ENCODE data around the gene TFAP2C.
"Not testable (repeated sequence)": the region's sequence is repeated elsewhere in the genome, so short reads cannot be mapped to it uniquely, and the experiment has no call there.

The TFAP2C gene

GRCh38 chr20:56616716-56617115 is 12.4 kb upstream of the TFAP2C start:
- DNase-seq (ENCODE audit: low read depth), result no peak

GRCh38 chr20:56617489-56617888 is 11.6 kb upstream of the TFAP2C start:
- no peak for DNase-seq (ENCODE audit: low read depth)

- no peak for DNase-seq (ENCODE audit: low read depth)
These were observed 7.4 kb upstream of the TFAP2C start for GRCh38 chr20:56621730-56622129.

DNA sequence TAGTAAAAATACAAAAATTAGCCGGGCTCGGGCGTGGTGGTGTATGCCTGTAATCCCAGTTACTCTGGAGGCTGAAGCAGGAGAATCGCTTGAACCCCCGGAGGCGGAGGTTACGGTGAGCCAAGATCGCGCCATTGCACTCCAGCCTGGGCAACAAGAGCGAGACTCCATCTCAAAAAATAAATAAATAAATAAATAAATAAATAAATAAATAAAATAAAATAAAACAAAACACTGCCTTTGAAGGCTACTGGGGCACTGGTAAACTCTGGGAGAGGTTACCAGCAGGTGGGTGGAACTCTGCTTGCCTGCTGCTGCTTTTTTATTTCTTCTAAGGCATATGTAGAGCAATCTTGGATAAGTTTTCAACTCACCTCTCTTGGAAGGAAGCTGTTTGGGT is 5.2 kb upstream of the TFAP2C start:
- DNase-seq (ENCODE audit: low read depth), result not testable (repeated sequence)

DNA sequence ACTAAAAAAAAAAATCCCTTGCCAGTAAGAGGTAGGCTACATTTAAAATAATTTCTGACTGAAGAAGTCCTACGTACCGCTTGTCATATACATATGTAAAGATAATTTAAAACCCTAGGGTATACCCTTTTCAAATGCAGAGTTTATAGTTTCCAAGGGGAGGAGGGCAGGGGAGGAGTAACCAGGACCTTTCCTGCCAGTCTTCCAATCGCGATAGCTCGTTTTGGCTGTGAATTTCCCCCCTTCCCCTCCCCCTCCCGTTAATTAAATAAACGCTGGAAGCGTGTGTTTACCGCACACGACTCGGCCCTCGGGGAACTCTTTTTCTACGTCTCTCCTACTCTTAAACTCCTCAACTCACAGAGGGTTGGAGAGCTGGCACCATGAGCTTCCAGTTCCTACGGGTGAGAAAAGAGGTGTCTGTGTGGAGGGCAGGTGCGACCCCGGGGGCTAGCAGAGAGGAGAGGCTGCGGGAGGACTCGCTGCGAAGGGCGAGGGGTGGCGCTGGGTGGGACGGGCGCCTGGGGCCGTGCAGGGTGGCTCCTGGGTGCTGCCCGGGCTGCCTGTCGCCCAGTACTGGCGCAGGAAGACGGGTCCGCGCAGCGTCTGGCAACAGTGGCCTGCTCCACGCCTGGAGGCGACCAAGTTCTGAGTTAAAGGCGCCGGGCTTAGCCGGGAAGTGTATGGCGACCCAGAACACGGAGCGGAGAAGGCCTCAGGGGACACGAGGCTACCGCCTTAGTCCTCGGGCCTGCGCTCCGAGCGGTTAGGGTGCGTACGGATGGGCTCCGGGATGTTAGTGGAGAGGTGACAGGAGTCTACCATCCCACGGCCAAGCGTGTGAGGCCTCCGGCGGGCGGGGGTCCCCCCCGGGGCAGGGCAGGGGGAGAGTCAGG is 4.1 kb upstream of the TFAP2C start:
- DNase-seq (ENCODE audit: low read depth), result no peak

- no peak for DNase-seq (ENCODE audit: low read depth)
These were observed 3.3 kb upstream of the TFAP2C start for GRCh38 chr20:56625837-56626236.

- DNase-seq (ENCODE audit: low read depth), result no peak
These were observed 2.6 kb upstream of the TFAP2C start for GRCh38 chr20:56626367-56627121.

DNA sequence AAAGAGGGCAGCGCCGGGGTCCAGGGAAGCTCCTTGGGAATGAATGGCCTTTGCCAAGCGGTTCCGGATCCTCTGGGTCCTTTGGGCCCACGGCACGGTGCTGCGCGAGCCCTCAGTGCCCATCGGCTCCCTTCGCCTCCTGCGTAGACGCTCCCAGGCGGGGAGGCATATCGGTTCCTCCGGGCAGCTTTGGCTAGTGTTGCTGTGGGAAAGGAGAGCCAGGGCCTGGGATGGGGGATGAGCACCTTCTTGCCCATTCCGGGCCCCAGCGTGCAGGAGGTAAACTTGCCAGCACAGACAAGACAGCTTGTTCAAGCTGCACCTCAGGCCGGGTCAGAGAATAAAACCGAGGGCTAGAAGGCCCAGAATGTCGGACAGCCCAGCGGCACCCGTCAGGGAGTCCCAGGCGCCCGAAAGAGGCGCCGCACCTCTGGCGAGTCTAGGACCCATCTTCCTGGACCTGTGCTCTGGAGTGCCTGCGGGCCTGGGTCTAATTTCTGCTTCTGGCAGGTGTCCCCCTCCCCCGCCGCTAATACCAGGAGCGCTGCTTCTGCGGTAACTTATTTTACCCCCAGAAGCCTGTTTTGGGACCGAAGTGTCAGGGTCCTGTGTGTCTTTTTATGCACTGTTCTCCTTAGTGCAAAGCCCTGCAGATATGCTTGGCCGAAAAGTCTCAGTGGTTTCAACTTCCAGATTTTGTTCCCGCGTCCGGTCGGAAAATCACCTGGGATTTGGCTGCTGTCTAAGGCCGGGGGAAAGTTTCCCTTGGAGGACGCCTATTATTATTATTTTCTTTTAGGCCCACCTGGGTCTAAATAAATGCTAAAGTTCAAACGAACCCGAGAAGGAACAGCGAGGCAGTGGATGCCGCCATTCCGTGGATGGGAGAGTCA is 1.7 kb upstream of the TFAP2C start:
- no peak for DNase-seq (ENCODE audit: low read depth)

- DNase-seq (ENCODE audit: low read depth), result no peak
These were observed 862 bp upstream of the TFAP2C start for GRCh38 chr20:56628015-56628872.

- DNase-seq (ENCODE audit: low read depth), result no peak
These were observed 469 bp downstream of the TFAP2C start for GRCh38 chr20:56629464-56630085.

- DNase-seq (ENCODE audit: low read depth), result no peak
These were observed 984 bp downstream of the TFAP2C start for GRCh38 chr20:56630086-56630493.

- no peak for DNase-seq (ENCODE audit: low read depth)
These were observed 1.6 kb downstream of the TFAP2C start for GRCh38 chr20:56630506-56631317.

- DNase-seq (ENCODE audit: low read depth), result no peak
These were observed 2.3 kb downstream of the TFAP2C start for GRCh38 chr20:56631318-56631989.

DNA sequence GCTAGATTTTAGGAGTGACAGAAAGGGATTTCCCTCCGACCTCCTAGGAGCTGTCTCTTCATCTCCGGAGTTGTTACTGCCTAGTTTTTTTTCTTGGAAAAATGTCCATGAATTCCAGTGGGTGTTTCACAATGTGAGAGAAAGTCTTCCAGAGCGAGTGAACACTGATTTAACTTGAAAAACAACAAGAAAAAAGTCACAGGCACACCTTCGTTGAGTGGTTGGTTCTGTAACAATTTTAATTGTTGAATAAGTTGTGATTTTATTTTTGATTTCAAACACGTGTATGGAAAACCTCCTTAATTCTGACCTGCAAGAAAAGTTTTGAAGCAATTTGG is 2.9 kb downstream of the TFAP2C start:
- DNase-seq (ENCODE audit: low read depth), result no peak

- no peak for DNase-seq (ENCODE audit: low read depth)
These were observed 5.2 kb downstream of the TFAP2C start for GRCh38 chr20:56634307-56634706.

DNA sequence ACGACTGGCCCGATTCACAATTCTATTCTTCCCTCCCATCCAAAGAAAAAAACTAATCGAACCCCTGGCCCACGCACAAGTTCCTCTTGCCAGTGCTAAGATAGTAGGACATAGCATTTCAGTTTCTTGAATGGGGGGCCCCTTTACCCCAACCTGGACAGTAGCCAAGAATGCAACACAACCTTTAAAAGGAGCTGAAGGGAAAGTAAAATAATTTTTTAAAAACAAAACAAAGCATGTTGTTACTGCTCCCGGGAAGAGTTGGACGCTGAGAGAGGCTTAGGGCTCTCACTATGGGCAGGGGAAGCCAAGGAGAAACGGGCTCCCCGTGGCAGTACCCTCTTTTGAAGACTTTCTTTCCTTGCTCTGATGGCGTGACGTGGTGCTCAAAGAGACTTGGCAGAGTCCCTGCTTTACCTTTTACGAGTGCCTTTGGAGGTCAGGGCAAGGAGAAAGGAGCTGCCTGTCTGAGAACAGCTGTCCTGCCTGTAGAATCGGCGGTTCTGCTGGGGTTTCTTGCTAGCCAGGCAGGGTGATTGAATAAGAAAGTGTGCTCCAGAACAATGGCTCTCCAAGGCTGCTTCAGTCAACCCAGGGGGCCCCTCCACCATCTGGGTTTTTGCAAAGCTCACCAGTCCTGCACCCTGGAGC is 5.8 kb downstream of the TFAP2C start:
- no peak for DNase-seq (ENCODE audit: low read depth)

GRCh38 chr20:56636716-56637115 is 7.6 kb downstream of the TFAP2C start:
- no peak for DNase-seq (ENCODE audit: low read depth)

- no peak for DNase-seq (ENCODE audit: low read depth)
These were observed 8.5 kb downstream of the TFAP2C start for GRCh38 chr20:56637576-56637975.

- no peak for DNase-seq (ENCODE audit: low read depth)
These were observed 17.5 kb downstream of the TFAP2C start for GRCh38 chr20:56646599-56646998.

Data from stimulated activated CD4-positive, alpha-beta T cell treated with anti-CD3 and anti-CD28 coated beads, Interleukin-2, amount 100 ng/mL, for 4 hours (primary cell).